Muscle of back (tissue), 11 donors: ENCODE measurements around the gene KMT2C. TPM values are rescaled to one million over a fixed set of nuclear protein-coding genes. Genes with fewer than 3 reads are reported as not detected.

Experiments used
- DNase-seq, 3 donors: peaks; one replicate each; pipeline versions ENCODE4 v3.0.0 to v3.0.0-alpha.2; 2013
- polyA plus RNA-seq, 10 donors: library from polyadenylated mRNA; unstranded; fragments of 120-200 nt; gene quantifications; one replicate each; pipeline ENCODE4 v1.2.1, GENCODE V29; 2013; ENCODE audit not compliant: insufficient read length in 10 of 10

Gene KMT2C
- polyA plus RNA-seq, 10 donors = 28.0 to 41.9 (median 33.5) TPM

DNA sequence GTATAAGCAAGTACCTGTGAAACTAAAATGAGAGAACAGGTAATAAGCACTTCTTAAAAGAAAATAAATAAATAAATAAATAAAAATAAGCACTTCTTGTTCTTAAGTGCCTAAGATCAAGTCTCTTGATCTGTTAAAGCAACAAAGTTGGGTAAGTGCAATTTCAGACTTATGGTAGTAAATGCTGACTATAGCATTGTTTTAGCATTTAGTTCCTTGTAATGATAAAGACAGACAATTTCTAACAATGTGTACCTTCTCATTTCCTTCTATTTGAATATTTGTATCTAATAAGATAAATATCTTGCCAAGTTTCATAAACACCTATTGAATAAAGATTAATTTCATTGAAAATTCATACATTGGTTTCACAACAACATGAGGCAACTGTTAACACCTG is 323.0 kb downstream of the KMT2C start:
- DNase-seq = no peak

DNA sequence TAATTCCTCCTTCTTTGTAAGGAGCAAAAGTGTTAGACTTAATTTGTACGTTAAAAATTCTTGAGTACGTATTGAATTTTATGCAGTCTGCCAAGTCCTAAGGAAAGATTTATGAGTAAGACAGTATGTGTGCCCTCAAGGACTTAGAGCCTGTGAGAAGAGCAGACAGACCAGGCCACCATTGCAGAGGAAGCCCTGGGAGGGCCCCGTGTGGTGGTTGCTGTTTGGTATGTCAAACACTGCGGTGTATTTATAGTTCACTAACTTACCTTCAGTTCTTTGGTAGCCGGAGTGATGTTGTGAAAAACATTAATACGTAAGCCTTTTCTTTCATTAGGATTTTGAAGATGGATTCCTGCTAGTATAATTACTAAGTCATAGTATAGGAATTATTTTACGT is 327.4 kb downstream of the KMT2C start:
- no peak for DNase-seq

DNA sequence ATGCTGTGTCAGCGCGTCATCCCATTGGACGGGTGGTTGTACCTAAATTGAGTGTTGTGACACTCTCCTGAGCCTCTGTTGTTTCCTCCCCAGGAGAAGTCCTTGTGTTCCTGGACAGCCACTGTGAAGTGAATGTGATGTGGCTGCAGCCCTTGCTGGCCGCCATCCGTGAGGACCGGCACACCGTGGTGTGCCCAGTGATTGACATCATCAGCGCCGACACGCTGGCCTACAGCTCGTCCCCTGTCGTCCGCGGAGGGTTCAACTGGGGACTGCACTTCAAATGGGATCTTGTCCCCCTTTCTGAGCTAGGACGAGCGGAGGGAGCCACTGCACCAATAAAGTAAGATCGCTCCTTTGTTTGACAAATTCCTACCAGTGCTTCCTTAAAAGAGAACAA is 327.9 kb downstream of the KMT2C start:
- DNase-seq = no peak

DNA sequence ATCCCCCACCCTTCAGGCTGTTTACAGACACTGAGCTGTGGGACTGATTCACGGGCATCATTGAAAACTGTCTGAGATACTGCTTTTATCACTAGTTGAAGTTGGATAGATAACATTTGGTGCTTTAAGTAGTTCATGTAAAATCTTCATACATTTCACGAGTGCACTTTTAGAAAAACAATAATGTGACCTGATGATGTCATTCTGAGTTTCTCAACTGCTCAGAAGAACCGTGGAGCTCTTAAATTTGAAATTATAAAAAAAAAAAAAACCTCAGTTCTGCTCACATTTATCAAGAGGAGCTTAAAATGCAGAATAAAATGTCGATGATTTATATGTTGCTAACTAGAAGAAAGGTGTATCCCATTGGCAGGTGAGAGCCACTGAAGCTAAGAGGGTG is 328.8 kb downstream of the KMT2C start:
- no peak for DNase-seq

DNA sequence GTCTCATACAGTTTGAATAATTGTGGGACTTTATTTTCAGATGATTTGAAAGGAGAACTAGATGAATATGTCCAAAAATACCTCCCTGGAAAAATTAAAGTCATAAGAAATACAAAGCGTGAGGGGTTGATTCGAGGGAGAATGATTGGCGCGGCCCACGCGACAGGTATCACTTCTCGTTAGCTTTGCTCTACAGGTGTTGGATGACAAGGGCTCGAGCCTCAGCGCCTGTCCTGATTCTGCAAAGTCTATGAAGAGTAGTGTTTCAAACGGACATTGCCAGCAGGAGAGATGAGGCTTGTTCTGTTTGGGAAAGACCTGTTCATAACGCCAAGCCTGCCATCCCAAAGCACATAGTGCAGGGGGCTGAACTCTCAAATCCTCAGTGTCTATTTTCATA is 330.6 kb downstream of the KMT2C start:
- DNase-seq = no peak

DNA sequence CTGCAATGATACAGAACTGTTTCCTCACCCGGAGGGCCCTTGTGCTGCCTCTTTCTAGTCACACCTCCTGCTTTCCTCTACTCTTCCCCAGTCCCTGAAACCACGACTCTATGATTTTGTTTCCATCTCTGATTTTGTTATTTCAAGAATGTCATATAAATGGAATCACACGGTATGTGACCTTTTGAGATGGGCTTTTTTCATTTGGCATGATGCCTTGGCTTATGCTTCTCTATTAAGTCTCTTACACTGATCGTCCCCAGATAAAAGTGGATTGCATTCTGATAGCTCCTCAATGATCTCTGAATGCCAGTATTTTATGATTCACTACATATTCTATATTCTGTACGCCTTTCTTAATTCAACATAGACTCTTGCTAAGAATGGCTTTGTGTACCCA is 332.1 kb downstream of the KMT2C start:
- no peak for DNase-seq

DNA sequence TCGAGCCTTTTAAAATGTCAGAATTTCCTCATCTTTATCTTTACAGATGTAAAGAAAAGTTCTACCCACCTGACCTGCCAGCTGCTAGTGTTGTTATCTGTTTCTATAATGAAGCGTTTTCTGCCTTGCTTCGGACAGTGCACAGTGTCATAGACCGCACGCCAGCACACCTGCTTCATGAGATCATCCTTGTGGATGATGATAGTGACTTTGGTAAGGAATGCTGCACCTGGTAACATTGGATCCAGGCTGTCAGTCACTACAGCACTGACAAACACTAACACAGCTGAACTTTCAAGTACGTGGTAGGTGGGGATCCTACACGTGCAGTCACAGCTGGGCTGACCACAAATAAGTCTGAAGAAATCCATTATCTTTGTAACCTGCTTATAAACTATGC is 332.7 kb downstream of the KMT2C start:
- no peak for DNase-seq

DNA sequence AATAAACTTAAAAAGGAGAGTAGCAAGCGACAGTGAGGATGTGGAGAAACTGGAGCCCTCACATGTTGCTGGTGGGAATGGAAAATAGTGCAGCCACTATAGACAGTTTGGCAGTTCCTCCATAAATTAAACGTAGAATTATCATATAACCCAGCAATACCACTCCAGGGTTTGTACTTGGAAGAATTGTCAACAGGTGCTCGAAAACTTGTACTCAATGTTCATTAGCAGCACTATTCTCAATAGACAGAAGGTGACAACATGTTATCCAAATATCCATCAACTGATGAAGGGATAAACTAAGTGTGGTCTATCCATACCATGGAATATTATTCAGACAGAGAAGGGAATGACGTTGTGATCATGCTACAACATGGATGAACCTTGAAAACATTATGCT is 338.5 kb downstream of the KMT2C start:
- no peak for DNase-seq

- DNase-seq = no peak
Measured at GRCh38 chr7:152095771-152096170, 340.0 kb downstream of the KMT2C start.

GRCh38 chr7:152093717-152094116 is 342.1 kb downstream of the KMT2C start:
- DNase-seq = no peak

GRCh38 chr7:152090747-152091146 is 345.1 kb downstream of the KMT2C start:
- no peak for DNase-seq

DNA sequence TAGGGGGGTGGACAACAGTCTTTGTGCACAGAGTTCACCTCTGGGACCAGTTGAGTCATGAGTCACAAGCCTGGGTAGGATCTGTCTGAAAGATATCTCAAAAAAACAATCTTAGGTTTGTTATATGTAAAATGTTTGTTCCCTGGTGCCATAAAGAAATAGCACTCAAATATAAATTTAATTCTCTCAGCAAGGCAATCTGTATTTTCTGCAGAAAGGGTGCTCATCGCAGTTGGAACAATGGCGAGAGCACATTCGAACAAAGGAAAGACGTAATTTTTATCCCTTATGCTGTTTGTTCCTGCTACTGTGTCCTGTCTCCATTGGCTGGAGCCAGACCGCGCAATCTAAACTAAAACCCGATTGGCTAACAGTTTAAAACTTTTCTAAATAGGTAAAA is 346.6 kb downstream of the KMT2C start:
- no peak for DNase-seq

DNA sequence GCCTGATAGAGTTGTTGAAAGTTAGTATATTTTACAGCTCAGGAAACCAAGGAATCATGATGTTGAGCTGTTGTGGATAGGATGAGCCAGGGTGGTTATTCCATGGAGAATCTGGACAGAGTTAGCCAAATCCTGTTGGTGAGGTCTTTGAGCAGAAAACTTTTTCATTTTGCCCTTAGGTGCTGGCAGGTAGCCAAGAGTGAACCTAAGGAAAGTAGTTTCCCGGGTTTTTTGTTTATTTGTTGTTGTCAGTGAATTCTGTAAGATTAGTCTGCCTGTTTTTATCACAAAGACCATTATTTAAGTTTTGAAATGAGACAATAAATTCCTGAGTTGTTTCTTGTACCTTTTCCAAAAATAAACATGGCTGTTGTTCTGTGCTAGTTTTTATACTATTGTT is 349.3 kb downstream of the KMT2C start:
- no peak for DNase-seq

DNA sequence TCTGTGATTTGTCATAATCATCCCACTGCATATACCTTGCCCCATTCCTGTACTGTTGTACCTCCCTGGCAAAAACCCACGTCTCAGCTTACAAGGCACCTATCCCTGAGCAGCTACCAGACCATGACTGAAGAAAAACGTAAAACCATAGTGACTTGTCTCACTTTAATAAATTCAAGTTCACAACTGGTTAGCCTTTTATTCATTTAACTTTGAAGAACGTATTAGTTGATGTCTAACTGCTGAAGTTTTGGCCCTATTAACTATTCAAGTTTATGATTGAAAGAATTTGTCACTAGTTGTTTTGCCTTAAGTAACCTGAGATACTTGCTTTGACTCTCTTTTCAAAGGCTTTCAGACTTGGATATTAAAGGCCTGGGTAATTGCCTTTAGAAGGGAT is 350.7 kb downstream of the KMT2C start:
- no peak for DNase-seq

Other genes starting within 250 kb of the KMT2C start
- gene XRCC2, start 240.1 kb upstream of the KMT2C start, polyA plus RNA-seq = 1 to 10 TPM; 2.5 to 5.8 (median 3.9) TPM